DOHH2 (cell line): ENCODE results near the gene PPP2R2D.

Source experiments
- H3F3A ChIP-seq: fragments of 200-600 bp; sonication (generic), shearing (Covaris generic); 2 replicates; pipeline ENCODE4 v1.6.0; 2016; ENCODE audit warnings: antibody characterized with exemption, mild to moderate bottlenecking; ENCODE audit not compliant: control insufficient read depth, insufficient read depth
- H3K27ac ChIP-seq: fragments of 200-600 bp; sonication (generic); 2 replicates; pipeline ENCODE4 v1.5.1; 2014; ENCODE audit warnings: low read depth, mild to moderate bottlenecking, low read length, moderate library complexity
- H3K27me3 ChIP-seq: fragments of 200-600 bp; sonication (generic); 2 replicates; pipeline ENCODE4 v1.6.1; 2014; ENCODE audit warnings: mild to moderate bottlenecking, low read length, mixed read lengths; ENCODE audit not compliant: control insufficient read depth
- H3K36me3 ChIP-seq: fragments of 200-600 bp; sonication (generic); 2 replicates; pipeline ENCODE4 v1.6.1; 2014; ENCODE audit warnings: mild to moderate bottlenecking, low read length, moderate library complexity, mixed read lengths; ENCODE audit not compliant: control insufficient read depth
- H3K4me1 ChIP-seq: fragments of 200-600 bp; sonication (generic); 2 replicates; pipeline ENCODE4 v1.6.1; 2014; ENCODE audit warnings: mild to moderate bottlenecking, low read length, mixed read lengths; ENCODE audit not compliant: control insufficient read depth
- H3K4me2 ChIP-seq: fragments of 200-600 bp; sonication (generic); 2 replicates; pipeline ENCODE4 v1.6.0; 2014; ENCODE audit warnings: mild to moderate bottlenecking, low read length, moderate library complexity
- H3K4me3 ChIP-seq: fragments of 200-600 bp; sonication (generic); 2 replicates; pipeline ENCODE4 v1.5.1; 2014; ENCODE audit warnings: mild to moderate bottlenecking, low read length, mixed read lengths
- H3K79me2 ChIP-seq: fragments of 200-600 bp; sonication (generic); 2 replicates; pipeline ENCODE4 v1.6.1; 2014; ENCODE audit warnings: mild to moderate bottlenecking, low read length, mixed read lengths; ENCODE audit not compliant: control insufficient read depth
- H3K9me2 ChIP-seq: fragments of 200-600 bp; sonication (generic); replicated peaks from 2 replicates; pipeline ENCODE4 v1.6.1; 2014; ENCODE audit warnings: mild to moderate bottlenecking, low read length, mixed read lengths; ENCODE audit not compliant: control insufficient read depth
- H3K9me3 ChIP-seq: fragments of 200-600 bp; sonication (generic); 2 replicates; pipeline ENCODE4 v1.6.1; 2014; ENCODE audit warnings: antibody characterized with exemption, low read length, mixed read lengths; ENCODE audit not compliant: control insufficient read depth, insufficient read depth
- H4K20me1 ChIP-seq: fragments of 200-600 bp; sonication (generic); 2 replicates; pipeline ENCODE4 v1.6.0; 2014; ENCODE audit warnings: low read depth, mild to moderate bottlenecking, antibody characterized with exemption, low read length, moderate library complexity; ENCODE audit not compliant: control insufficient read depth, insufficient read depth
- CTCF ChIP-seq: fragments of 200-600 bp; sonication (generic); IDR thresholded peaks from one replicate; pipeline ENCODE4 v1.5.1; 2014; ENCODE audit warnings: antibody characterized with exemption, mild to moderate bottlenecking, low read depth, low read length; ENCODE audit not compliant: poor library complexity, severe bottlenecking
- EZH2phosphoT487 ChIP-seq: fragments of 200-600 bp; sonication (generic); IDR thresholded peaks from 2 replicates; pipeline ENCODE4 v1.6.1; 2017; ENCODE audit warnings: borderline replicate concordance, mild to moderate bottlenecking, antibody characterized with exemption, low read length, moderate library complexity, mixed read lengths

Gene PPP2R2D

GRCh38 chr10:131974034-131974817 is 73.4 kb downstream of the PPP2R2D start:
- no peak overlapping the region for H3K4me3 ChIP-seq
- peaks cover 85% of the 10 kb centered on the region for H3K36me3 ChIP-seq
- H3F3A ChIP-seq, result no peaks in the 10 kb centered on the region
- peaks cover 24% of the 10 kb centered on the region for H4K20me1 ChIP-seq
- TF ChIP-seq EZH2phosphoT487 (no peak), CTCF (no peak)
- H3K4me1 ChIP-seq, result peaks cover 12% of the 10 kb centered on the region; the same call in 1 of the 2 replicates
- H3K4me2 ChIP-seq, result no peak overlapping the region
- no peaks in the 10 kb centered on the region for H3K27me3 ChIP-seq
- peaks cover 70% of the 10 kb centered on the region for H3K79me2 ChIP-seq
- no peak overlapping the region for H3K27ac ChIP-seq
- H3K9me3 ChIP-seq, result no peaks in the 10 kb centered on the region
- H3K9me2 ChIP-seq, result no peaks in the 10 kb centered on the region

GRCh38 chr10:131975003-131975402 is 74.2 kb downstream of the PPP2R2D start:
- peaks cover 83% of the 10 kb centered on the region for H3K36me3 ChIP-seq
- H3K4me2 ChIP-seq, result no peak overlapping the region
- TF ChIP-seq EZH2phosphoT487, result no peak
- TF ChIP-seq CTCF, result no peak

DNA sequence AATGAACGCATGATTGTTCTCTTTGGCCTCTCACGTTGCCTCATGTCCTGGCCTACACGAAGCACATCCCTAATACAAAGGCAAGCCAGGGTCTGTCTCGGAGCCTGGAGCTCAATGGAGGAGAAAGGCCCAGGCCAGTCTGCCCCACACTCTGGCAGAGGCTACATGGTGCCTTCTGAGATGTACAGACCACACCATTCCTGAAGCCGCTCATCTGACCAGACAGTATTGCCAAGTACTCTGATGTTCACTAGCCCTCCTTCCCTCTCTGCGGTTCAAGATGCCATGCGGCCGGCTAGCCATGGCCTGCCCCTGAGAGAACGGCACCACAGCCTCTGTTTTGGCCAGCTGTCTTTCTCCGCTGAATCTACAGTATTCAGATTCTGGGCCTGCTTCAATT is 75.0 kb downstream of the PPP2R2D start:
- Histone ChIP-seq H3K4me2 (no peak overlapping the region), H4K20me1 (peaks cover 33% of the 10 kb centered on the region)

More at GRCh38 chr10:131975003-131975402, 74.2 kb downstream of the PPP2R2D start:
- Histone ChIP-seq H3K4me1 (peaks cover 20% of the 10 kb centered on the region), H4K20me1 (peaks cover 32% of the 10 kb centered on the region), H3K79me2 (peaks cover 78% of the 10 kb centered on the region), H3F3A (no peaks in the 10 kb centered on the region), H3K27me3 (no peaks in the 10 kb centered on the region), H3K9me2 (no peaks in the 10 kb centered on the region), H3K9me3 (no peaks in the 10 kb centered on the region), H3K4me3 (no peak overlapping the region), H3K27ac (no peak overlapping the region)

More for the DNA sequence above, 75.0 kb downstream of the PPP2R2D start:
- H3K9me3 ChIP-seq, result no peaks in the 10 kb centered on the region
- no peak overlapping the region for H3K27ac ChIP-seq
- no peak for TF ChIP-seq EZH2phosphoT487
- no peak for TF ChIP-seq CTCF
- H3K4me1 ChIP-seq, result peaks cover 25% of the 10 kb centered on the region
- H3K36me3 ChIP-seq, result peaks cover 77% of the 10 kb centered on the region
- H3K27me3 ChIP-seq, result no peaks in the 10 kb centered on the region
- no peaks in the 10 kb centered on the region for H3F3A ChIP-seq
- H3K9me2 ChIP-seq, result no peaks in the 10 kb centered on the region
- H3K79me2 ChIP-seq, result peaks cover 86% of the 10 kb centered on the region
- no peak overlapping the region for H3K4me3 ChIP-seq
